AG09309 (cell line): ENCODE results near the gene NFATC2.

ENCODE experiments used
- DNase-seq: peaks from one replicate; pipeline ENCODE4 v3.0.0-alpha.2; 2010; ENCODE audit warnings: low read depth
- H3K4me3 ChIP-seq: 2 replicates; pipeline ENCODE4 v1.5.1; 2011; ENCODE audit warnings: mild to moderate bottlenecking, low read depth, low read length, moderate library complexity; ENCODE audit not compliant: control insufficient read depth
- CTCF ChIP-seq: IDR thresholded peaks from 2 replicates; pipeline ENCODE4 v1.5.1; 2011; ENCODE audit warnings: mild to moderate bottlenecking, low read depth, low read length, inconsistent platforms; ENCODE audit not compliant: insufficient read depth, control insufficient read depth; ENCODE audit errors: missing control alignments

NFATC2 gene

GRCh38 chr20:51339721-51340450, 202.6 kb downstream of the NFATC2 start:
- H3K4me3 ChIP-seq = no peak overlapping the region

GRCh38 chr20:51338692-51339440, 203.7 kb downstream of the NFATC2 start:
- TF ChIP-seq CTCF = no peak
- no peak for DNase-seq

More at GRCh38 chr20:51339721-51340450, 202.6 kb downstream of the NFATC2 start:
- DNase-seq = no peak
- no peak for TF ChIP-seq CTCF

GRCh38 chr20:51337126-51337805, 205.3 kb downstream of the NFATC2 start:
- no peak overlapping the region for H3K4me3 ChIP-seq
- DNase-seq = no peak
- TF ChIP-seq CTCF = no peak

More at GRCh38 chr20:51338692-51339440, 203.7 kb downstream of the NFATC2 start:
- no peak overlapping the region for H3K4me3 ChIP-seq
